Measurements from ENCODE around the gene RELT.

The RELT gene

GRCh38 chr11:73359341-73359740 lies 16.9 kb upstream of the RELT start:
- no peak for TF ChIP-seq ZNF274 (IDR thresholded peaks at IDR 0.05; ENCODE audit: low read depth, low read length)
- H3K4me3 ChIP-seq (ENCODE audit: low read length): no peak overlapping the region

DNA sequence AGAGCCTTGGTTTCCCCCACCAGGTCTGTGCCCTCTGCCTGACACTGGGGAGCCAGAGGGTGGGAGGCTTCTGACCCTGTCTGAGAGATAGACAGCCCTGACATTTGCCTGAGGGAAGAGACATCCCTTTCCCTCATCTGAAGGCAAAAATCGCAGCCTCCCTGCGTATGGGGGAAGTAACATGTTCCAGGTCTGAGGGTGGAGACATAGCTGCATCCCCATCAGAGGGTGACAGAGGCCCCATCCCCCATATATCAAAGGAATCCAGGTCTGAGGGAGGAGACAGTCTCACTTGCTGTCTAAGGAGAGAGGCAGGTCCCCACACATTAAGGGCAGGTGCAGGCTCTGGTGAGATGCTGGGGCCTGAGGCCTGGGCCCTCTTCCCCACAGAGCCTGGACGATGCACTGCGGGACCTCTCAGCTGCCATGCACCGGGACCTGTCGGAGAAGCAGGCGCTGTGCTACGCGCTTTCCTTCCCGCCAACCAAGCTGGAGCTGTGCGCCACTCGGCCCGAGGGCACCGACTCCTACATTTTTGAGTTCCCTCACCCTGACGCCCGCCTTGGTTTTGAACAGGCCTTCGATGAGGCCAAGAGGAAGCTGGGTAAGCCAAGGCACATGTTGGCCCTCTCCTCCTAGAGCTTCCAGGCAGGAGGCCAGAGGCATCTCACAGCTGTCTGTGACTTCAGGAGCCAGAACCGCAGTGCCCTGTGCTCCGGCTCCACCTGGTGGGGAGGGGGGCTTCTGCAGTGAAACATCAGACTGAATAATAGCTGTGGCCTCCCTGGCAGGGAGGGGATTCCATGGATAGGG lies 16.1 kb upstream of the RELT start:
- TF ChIP-seq ZNF274 (IDR thresholded peaks at IDR 0.05; ENCODE audit: low read depth, low read length): no peak
- no peak overlapping the region for H3K4me3 ChIP-seq (ENCODE audit: low read length)

DNA sequence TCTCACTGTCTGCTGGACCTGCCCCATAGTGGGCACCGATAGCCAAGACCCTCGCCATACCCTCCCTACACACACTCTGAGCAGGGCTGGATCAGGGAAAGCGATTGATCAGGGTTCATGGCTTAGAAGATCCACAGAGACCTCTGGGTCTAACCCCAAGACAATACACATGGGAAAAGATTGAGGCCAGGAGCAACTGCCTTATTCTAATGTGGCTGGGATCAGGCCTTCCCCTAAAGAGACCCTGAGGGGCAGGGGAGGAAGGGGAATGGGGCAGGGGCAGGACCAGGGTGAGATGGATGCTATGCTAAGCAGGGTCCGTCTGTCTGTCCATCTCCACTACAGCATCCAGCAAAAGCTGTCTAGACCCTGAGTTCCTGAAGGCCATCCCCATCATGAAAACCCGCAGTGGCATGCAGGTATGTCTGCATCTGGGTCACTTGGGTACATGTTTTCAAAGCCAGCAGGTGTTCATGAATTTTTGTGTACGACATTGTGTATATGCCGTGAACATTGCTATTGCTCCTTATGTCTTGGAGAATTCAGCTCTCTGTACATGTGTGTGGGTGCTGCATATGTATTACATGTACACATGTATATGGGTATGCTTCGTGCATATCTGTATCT lies 15.3 kb upstream of the RELT start:
- no peak for TF ChIP-seq ZNF274 (IDR thresholded peaks at IDR 0.05; ENCODE audit: low read depth, low read length)
- H3K4me3 ChIP-seq (ENCODE audit: low read length): no peak overlapping the region

- H3K4me3 ChIP-seq (ENCODE audit: low read length): no peak overlapping the region
These were observed 14.0 kb upstream of the RELT start for GRCh38 chr11:73361953-73362776.

GRCh38 chr11:73363147-73363546 lies 13.1 kb upstream of the RELT start:
- no peak for TF ChIP-seq ZNF274 (IDR thresholded peaks at IDR 0.05; ENCODE audit: low read depth, low read length)
- no peak overlapping the region for H3K4me3 ChIP-seq (ENCODE audit: low read length)

More at GRCh38 chr11:73361953-73362776, 14.0 kb upstream of the RELT start:
- no peak for TF ChIP-seq ZNF274 (IDR thresholded peaks at IDR 0.05; ENCODE audit: low read depth, low read length)

GRCh38 chr11:73365352-73366264 lies 10.6 kb upstream of the RELT start:
- no peak for TF ChIP-seq ZNF274 (IDR thresholded peaks at IDR 0.05; ENCODE audit: low read depth, low read length)
- H3K4me3 ChIP-seq (ENCODE audit: low read length): no peak overlapping the region

DNA sequence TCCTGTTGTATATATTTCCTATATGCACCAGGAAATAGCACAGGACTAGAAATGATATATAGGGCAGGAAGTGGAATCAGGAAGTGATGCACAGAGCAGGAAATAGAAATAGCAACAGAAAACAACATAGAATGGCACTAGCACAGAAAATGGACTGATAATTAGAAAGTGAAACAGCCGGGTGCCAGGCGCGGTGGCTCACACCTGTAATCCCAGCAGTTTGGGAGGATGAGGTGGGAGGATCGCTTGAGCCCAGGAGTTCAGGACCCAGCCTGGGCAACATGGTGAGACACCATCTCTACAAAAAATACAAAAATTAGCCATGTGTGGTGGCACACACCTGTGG lies 10.0 kb upstream of the RELT start:
- no peak for TF ChIP-seq ZNF274 (IDR thresholded peaks at IDR 0.05; ENCODE audit: low read depth, low read length)
- no peak overlapping the region for H3K4me3 ChIP-seq (ENCODE audit: low read length)

DNA sequence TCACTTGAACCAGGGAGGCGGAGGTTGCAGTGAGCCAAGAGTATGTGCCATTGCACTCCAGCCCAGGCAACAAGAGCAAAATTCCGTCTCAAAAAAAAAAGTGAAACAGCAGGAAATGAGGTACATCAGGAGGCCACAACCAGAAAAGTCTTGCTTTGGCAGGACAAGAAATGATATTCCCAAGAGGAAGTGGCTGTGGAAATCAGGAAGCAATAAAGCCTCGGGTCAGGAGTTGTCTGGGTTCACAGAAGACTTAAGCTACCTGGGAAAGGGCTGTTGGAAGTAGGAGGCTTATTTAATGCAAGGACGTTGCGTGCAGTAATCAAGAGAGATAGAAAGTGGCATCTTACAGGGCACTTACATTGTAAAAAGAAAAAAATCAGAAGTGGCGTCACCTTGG lies 9.2 kb upstream of the RELT start:
- no peak overlapping the region for H3K4me3 ChIP-seq (ENCODE audit: low read length)
- TF ChIP-seq ZNF274 (IDR thresholded peaks at IDR 0.05; ENCODE audit: low read depth, low read length): no peak

DNA sequence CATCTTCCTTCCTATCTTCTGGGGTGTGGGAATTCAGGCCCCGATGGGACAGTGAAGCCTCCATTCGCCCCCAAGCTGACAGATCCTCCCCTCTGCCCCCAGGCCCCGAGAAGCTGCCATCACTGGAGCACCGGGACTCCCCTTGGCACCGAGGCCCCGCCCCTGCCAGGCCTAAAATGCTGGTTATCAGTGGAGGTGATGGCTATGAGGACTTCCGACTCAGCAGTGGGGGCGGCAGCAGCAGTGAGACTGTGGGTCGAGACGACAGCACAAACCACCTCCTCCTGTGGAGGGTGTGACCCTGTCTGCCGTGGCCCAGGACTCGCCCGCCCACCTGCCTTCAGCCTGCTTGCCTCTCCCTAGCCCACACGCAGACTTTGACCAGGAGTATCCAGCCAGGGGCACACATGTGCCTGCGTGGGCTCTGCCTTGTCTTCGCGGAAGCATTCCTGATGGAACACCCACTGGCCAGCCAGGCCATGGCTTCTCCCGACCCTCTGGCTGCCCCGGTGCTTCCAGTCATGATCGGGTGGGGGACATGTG lies 8.6 kb upstream of the RELT start:
- H3K4me3 ChIP-seq (ENCODE audit: low read length): no peak overlapping the region
- TF ChIP-seq ZNF274 (IDR thresholded peaks at IDR 0.05; ENCODE audit: low read depth, low read length): no peak

DNA sequence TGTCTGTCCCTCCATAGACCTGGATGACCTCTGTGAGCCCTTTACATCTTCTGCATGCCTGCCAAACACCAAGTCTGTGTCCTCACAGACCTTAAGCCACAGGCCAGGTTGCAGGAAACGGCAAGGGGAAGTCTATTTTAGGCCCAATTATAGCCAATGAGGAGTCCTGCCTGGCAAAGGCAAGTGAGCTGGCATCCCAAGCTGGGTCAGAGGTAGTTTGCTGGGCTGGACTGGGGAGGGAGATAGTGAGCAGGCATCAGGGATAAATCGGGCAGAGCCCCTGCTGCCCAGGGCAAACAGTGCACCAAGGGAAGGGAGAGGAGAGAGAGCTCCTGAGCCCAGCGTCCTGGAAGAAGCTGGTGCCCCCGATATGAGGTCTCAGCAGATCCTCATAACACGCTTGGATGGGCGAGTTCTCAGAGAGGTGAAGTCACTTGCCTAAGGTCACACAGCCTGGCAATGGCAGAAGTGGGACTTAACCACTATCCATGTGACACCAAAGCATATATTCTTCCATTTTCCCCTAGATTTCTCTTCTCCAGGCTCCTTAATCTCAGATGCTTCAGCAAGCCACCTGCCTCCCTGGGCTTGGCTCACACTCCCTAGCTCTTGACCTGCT lies 3.7 kb upstream of the RELT start:
- H3K4me3 ChIP-seq (ENCODE audit: low read length): no peak overlapping the region
- no peak for TF ChIP-seq ZNF274 (IDR thresholded peaks at IDR 0.05; ENCODE audit: low read depth, low read length)

DNA sequence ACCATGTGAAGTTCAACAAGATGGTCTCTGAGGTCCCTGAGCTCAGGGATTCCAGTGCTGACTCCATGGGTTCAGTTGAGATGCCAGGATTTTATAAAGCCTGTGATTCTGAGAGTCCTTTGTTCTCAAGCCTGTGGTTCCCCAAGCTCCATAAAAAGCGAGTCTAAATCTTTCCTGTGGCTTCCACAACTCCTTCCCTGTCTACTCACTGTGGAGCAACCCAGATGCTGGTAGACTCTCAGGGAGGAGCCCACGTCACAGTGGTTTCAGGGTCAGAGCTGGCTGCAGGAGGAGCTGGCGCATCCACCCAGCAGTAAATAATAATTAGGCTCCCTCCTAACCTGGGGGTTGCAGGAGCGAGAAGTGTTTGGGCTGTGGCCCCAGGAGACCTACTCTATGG lies 2.0 kb upstream of the RELT start:
- no peak for TF ChIP-seq ZNF274 (IDR thresholded peaks at IDR 0.05; ENCODE audit: low read depth, low read length)

GRCh38 chr11:73375830-73376159 lies 404 bp upstream of the RELT start:
- TF ChIP-seq ZNF274 (IDR thresholded peaks at IDR 0.05; ENCODE audit: low read depth, low read length): no peak
- no peak overlapping the region for H3K4me3 ChIP-seq (ENCODE audit: low read length)

More for the DNA sequence above, 2.0 kb upstream of the RELT start:
- H3K4me3 ChIP-seq (ENCODE audit: low read length): no peak overlapping the region

Measured in GM08714 (cell line).